Cerebellar cortex (tissue), 1 donor: Measurements from ENCODE around the gene PDCD1.
"Not testable (repeated sequence)": the region's sequence is repeated elsewhere in the genome, so short reads cannot be mapped to it uniquely, and the experiment has no call there.

ENCODE experiments used
- DNase-seq: peaks from one replicate; pipeline ENCODE4 v3.0.0-alpha.2; 2015; ENCODE audit warnings: low spot score

Gene PDCD1

DNA sequence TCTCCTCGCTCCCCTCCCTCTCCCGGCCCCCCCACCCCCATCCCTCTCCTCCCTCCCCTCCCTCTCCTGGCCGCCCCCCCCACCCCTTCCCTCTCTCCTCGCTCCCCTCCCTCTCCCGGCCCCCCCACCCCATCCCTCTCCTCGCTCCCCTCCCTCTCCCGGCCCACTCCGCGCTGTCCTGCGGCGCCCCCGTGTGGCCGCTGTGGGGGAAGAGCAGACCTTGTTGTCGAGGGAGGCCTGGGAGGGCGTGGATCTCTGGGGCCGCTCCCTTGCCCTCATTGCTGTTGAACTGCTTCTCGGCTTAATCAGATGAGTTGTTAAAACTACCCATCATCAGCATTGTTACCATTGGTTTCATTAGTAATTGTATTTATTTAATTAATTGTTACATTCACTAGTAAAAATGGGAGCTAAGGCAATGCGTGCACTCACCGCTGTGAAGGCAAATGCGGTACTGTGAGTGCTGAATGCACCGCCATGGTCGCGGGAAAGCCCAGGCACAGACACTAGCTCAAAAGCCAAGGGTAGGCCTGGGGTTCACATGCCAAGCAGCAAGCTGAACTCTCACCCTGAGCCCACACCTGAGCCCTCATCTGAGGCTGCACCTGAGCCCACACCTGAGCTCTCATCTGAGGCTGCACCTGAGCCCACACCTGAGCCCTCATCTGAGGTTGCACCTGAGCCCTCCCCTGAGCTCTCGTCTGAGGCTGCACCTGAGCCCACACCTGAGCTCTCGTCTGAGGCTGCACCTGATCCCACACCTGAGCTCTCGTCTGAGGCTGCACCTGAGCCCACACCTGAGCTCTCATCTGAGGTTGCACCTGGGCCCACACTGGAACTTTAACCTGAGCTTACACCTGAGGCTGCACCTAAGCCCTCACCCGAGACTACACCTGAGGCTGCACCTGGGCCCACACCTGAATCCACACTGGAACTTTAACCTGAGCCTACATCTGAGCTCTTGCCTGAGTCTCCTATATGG is 19.6 kb upstream of the PDCD1 start:
- DNase-seq = peak; percentile 72

DNA sequence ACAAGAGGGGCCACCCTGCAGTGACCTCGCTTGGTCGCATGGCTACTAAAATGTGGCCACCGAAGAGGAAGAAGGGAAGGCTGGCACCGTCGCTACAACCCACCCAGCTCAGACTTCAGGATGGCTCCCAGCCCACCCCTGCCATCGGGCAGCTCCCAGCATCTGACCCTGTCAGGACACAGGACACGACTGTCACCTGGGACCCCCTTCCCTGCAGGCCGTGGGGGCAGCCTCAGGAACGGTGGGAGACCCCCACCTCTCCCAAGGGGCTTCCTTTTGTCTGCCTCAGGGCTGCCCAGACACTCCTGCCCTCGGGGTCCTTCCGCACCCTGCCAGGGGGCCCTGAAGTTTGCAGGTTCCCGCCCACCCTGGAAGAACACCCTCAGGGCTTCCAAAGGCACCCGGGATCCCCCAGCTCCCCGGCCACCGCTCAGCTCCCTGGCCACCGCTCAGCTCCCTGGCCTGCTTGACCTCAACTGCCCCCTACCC is 18.5 kb upstream of the PDCD1 start:
- DNase-seq = no peak

DNA sequence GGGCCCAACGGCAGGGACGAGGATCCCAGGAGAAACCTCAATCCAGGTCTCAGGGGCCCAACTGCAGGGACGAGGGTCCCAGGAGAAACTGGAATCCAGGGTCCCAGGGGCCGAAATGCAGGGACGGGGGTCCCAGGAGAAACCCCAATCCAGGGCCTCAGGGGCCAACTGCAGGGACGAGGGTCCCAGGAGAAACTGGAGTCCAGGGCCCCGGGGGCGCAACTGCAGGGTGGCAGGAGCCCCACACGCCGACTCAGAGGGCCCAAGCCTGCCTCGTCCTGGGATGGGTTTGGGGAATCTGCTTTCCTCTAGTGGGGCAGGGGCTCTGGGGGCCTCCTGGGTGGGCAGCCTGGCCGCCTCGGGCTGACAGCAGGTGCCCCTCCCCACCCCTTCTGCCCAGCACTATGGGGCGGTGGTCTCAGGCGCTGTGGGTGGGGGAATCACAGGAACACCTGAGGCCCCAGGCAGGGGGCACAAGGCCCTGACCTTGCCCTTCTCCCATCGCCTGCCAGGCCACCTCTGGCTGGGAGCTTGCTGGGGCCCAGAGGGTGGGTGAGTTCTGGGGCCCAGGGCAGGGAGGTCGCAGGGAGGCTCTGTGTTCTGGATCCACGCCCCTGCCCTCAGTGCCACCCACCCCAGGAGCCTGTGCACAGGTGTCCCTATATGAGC is 18.0 kb upstream of the PDCD1 start:
- DNase-seq = no peak

DNA sequence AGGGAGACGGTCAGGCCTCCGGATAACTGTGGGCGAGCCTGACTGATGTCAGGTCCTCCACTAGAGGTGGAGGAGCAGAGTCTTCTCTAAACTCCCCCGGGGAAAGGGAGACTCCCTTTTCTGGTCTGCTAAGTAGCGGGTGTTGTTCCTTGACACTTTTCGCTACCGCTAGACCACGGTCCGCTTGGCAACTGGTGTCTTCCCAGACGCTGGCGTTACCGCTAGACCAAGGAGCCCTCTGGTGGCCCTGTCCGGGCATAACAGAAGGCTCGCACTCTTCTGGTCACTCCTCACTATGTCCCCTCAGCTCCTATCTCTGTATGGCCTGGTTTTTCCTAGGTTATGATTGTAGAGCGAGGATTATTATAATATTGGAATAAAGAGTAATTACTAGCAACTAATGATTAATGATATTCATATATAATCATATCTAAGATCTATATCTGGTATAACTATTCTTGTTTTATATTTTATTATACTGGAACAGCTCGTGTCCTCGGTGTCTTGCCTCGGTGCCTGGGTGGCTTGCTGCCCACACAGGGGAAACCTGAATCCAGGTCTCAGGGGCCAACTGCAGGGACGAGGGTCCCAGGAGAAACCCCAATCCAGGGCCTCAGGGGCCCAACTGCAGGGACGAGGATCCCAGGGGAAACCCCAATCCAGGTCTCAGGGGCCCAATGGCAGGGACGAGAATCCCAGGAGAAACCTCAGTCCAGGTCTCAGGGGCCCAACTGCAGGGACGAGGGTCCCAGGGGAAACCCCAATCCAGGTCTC is 17.2 kb upstream of the PDCD1 start:
- not testable (repeated sequence) for DNase-seq

DNA sequence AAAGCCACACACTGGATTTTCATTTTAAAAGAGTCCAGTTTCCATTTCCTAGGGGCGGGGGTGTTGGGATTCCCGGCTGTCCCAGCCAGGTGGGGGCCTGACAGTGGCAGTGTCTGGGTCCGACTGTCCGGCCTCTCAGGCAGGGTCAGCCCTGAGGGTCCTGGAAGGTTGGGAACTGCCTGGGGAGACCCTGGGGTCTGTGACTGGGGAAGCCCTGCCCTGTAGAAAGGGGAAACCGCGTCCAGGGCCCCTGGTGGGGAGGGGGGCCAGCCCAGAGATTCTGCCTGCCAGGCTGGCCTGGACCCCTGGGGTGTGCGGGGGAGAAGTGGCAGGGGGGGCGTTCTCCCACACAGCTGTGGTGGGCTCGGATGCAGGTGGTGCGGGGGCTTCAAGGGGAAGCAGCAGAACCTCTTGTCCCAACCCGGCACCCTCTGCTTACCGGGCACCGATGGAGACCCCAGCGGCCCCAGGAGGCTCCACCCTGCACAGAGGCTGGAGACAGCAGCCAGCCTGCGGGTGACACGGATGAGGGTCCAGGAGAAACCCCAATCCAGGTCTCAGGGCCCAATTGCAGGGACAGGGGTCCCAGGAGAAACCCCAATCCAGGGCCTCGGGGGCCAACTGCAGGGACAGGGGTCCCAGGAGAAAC is 15.7 kb upstream of the PDCD1 start:
- no peak for DNase-seq

DNA sequence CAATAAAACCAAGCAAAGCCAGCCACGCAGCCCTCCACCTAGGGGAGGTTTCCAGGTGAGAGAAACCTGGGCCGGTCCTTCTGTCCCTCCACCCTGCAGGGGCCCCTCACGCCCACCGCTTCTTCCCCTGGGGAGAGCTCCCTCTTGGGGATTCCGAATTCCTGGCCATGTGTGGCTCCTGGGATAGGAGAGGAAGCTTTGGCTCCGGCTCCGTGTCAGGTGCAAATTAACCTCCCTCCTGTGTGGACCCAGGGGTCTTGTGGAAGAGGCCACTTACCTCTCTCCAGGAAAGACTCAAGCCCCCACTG is 15.1 kb upstream of the PDCD1 start:
- no peak for DNase-seq

DNA sequence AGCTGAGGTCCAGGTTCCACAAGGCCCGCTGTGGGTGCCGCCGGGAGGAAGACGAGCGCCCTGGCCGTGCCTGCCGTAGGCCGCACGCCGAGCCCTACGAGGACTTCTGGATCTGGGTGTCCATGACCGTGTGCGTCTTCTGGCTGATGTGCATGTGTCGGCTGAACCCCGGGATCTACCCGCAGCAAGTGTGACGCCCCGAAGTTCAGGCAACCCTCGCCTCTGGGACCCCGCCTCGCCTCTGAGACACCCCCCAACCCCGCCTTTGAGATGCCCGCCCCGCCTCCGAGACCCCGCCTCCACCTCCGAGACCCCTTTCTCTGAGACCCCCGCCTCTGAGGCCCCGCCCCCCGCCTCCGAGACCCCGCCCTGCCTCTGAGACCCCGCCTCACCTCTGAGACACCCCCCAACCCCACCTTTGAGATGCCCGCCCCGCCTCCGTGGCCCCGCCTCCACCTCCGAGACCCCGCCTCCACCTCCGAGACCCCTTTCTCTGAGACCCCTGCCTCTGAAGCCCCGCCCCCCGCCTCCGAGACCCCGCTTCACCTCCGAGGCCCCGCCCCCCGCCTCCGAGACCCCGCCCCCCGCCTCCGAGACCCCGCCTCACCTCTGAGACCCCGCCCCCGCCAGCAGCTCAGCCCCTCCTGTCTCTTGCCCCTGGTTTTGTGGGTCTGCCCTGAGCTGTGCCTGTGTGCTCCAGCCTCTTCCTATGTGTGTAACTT is 14.5 kb upstream of the PDCD1 start:
- no peak for DNase-seq

DNA sequence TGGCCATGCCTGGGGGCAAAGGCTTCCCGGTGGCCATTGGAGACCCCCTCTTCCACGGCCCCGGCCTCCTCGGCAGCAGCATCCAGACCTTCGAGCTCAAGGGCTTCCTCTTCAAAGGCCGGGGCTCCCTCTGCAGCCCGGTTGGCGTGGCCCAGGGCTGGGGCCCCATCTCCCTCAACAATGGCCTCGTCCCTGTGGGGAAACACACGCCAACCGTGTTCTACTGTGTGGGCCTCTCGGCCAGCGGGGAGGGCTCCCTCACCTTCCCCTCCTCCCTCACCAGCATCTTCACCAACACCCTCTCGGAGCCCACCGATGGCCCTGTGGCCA is 13.6 kb upstream of the PDCD1 start:
- DNase-seq = no peak

DNA sequence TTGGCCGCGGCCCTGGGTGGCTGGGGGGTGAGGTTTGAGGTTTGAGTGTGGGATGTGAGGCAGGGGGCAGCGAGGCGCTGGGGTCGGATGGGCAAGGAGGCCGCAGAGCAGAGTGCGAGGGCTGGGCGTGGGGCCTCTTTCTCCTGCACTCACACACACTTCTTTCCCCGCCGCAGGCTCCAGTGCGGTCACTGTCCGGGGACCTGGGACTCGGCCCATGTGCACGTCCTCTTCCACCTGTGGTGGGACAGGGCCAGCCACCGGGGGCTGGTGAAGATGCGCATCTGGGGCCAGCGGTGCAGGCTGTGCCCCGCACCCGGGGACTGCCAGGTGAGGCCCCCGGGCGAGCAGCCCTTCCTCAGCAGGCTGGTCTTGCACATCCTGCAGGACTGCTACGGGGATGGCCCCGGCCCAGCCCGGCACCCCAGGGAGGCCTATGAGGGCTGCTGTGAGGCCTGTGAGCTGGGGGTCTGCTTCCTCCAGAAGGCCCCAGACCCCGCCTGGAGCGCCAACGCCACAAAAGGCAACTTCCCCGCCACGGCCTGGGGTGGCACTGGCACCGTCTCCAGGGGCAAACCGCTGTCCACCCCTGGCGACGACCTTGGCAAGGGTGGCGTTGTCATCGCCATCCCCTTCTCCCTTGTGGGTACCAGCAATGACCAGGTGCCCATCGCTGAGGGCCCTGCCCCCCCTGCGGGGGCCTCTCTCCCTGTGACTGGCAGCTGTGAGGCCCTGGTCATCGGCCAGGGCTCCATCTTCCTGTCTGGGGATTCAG is 13.0 kb upstream of the PDCD1 start:
- no peak for DNase-seq

DNA sequence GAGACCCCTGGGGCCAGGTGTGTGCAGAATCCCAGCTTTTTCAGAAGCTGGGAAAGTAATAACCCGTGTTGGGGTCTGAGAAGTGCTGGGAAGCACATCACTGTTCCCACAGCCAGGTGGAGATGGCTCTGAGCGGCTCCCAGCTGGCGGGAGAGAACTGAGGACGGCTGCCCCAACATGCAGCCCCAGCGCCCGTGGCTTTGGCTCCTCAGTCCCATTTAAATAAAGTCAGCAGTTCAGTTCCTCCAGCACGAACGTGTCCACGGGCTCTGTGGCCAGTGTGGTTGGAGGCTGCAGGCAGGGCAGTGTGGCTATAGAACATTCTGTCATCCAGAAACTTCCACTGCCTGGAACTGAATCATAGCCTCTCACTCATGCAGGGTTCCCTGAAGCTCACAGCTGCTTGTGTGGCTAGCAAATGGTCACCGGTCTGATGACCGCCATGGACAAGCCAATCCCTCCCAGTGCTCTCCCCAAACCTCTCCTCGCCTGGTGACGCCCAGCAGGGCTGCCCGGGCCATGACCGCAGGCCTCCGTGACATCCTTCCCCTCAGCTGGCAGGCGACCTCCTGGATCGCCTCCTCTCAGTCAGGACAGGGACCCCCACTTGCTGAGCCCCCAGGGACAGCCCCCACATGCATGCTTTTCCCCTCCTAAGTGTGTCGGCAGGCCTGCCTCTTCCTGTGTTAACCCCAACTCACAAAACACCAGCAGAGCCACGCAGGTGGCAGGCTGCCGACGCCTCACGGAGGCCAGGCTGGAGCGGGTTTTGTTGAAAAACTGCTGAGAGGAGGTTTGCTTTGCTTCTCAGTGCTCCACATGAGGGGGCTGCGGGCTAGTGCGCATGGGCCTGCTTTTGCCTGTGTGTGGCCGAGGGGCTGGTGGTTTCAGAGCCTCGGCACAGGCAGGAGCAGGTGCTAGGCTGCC is 12.2 kb upstream of the PDCD1 start:
- no peak for DNase-seq

DNA sequence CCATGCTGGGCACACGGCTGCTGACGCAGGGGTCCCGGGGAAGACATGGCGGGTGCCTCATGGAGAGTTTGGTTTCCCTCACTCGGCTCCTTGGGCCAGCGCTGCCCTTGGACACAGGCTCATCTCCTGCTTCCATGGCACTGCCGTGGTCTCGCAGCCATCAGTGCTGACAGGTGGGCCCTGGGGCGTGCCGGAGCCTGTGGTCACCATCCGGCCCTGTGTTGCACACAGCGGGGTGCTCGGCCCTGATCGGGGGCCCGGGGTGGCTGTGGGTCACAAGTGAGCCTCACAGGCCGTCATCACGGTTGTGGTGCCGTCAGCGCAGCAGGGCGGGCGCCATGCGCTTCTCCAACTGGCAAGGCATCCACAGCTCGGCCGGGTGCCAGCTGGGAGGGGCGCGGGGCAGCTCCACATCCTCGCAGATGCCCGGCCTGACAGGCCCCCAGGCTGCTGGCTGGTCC is 11.4 kb upstream of the PDCD1 start:
- no peak for DNase-seq

DNA sequence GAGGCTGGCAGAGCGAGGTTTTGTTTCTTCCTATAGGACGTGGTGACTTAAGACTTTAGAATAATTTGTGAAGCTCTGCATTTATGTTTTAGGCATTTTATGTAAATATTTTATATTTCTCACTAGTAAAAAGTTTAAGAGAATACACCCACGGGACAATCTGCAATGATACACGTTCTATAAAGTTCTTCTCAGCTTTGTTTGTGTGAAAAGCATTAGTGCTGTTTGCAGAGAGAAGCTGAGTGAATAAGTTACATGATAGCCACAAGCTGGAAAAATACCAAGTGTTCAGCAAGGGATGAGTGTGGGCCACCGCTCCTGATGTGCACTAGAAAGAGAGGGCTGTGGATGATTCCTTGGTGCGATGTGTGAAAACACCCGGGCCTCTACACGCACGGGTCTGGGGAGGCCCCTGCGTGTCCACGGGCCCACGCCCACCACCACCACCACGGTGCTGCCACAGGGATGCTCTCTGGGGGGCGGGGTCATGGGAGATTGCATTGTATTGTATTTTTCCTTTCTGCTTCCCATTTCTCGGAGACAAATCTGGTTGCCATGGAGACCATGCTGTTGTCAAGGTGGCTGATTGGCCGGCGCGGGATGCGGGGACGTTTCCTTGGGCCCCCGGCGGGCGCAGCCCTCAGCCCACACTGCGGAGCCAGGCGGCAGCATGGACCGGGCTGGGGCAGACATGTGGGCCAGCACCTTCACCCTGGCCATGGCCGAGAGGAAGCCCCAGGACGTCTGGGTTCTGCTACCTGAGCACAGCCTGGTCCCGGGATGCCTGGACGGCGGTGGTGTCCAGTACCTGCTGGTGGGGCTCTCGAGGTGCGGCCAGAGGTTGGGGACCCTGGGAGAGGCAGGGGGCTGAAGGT is 10.6 kb upstream of the PDCD1 start, which contains the start of gene RTP5:
RTP5 (plus strand) TSS at position 643 of the 875 bp plus-strand sequence; CDS start at position 671, 28 bp downstream.
- no peak for DNase-seq

DNA sequence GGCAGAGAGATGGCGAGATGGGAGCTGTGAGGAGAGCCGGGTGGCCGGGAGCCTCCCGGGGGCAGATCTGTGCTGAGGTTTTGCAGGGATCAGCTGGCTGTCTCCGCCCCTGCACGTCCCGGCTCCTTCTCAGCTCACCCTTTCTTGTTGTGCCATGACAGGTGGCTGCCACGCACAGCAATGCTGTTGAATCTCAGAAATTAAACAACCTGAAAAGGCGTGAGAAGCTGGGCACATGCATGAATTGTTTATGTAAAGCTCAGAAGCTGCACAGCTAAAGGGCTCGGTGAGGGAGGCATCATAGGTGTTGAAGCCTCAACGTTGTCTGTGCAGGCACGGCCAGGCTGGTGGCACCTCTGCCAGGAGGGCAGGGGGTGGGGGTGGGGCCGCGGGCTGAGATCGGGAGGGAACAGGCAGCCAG is 10.0 kb upstream of the PDCD1 start:
- no peak for DNase-seq

DNA sequence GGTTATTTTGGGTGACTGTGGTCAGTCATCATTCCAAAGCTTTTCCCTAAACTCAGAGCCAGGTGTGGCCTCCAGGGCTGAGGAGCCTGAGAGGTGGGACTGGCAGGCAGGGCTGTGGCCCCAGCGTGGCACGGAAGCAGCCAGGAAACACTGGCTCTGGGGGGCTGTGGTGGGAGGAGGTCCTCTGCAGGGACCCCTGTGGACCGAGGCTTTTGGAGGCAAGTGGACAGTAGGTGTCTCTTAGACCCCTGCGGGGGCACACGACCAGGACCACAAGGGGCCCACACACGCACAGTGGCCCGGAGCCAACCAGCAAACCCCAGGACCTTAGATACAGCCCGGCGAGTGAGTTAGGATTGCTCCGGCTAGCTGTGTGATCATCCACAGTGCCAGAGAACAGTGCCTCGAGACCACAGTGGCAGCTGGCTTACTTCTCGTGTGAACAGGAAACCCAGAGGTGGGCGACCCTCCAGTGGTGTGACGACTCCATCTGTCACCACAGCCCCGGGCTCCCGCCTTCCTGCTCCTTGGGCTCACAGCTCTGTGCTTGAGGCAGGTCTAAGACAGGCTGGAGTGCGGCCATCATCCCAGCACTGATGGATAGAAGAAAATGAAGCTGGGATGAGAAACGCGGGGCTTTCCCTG is 9.2 kb upstream of the PDCD1 start:
- no peak for DNase-seq

DNA sequence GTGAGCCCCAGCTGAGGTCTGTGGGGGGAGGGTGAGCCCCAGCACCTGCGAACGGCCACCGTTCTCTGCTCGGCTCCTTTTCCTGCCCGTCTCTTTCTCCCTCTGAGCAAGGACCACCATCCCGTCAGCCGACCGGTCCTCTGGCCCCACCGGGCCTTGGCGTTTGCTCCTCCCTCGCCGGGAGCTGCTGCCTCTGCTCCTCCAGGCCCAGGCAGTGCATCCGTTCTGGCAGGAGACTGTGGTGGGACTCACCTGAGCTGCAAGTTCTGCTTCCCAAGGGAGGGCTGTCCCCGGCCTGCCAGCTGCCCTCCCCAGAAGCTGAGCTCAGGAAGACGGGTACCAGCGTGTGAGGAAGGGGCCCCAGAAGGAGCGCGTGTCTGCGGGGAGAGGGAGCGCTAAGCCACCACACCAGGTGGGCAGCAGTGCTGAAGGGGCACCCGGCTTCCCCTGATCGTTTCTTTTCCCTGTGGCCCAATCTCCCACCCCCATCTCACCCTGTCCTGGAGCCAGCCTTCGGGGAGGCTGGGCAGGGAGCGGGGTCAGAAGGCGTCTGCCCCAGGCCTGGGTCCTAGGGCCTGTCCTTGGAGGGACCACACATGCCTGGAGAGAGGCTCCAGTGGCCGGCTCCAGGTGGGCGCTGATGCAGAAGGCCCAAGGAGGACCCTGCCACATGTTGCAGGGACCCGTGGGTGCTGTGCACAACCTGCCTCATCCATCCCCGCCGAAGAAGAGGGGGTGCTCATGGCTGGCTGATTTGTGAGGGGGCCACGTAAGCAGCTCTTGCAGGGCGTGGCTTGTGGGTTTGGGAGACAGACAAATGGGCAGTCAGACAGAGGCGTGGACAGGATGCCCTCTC is 8.3 kb upstream of the PDCD1 start:
- DNase-seq = no peak

DNA sequence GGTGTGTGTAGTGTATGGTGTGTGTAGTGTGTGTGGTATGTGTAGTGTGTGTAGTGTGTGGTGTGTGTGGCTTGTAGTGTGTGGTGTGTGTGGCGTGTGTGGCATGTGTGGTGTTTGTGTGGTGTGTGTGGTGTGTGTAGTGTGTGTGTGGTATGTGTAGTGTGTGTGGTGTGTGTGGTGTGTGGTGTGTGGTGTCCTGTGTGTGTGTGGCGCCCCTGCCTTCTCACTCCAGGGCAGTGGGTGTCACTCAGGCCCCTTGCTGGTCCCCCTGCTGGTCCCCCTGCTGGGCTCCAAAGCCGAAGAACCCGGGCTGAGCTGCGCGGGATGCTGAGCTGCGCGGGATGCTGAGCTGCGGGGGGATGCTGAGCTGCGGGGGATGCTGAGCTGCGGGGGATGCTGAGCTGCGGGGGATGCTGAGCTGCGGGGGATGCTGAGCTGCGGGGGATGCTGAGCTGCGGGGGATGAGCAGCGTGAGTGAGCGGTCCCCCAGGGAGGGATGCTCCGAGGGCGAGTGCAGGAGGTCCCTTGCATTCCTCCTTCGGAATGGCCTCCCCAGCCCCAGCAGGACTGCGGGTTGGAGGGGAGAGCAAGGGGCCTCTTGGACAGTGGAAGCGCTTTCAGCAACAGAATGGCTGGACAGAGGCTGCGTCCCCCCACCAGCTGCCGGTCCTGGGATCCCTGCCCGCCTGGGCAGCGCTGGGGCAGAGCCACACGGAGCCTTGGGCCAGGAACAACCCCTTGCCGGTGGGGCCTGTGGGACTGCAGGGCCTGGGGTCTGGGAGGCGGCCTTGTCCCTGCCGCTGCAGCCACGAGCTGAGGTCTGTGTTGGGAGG is 7.5 kb upstream of the PDCD1 start:
- no peak for DNase-seq
